SU-DHL-6 (cell line): Measurements from ENCODE around the gene UBE3C.
A peak's percentile ranks its signal among the peaks of the same experiment; 100 is the strongest.

Experiments
- H2AFZ ChIP-seq: fragments of 200-600 bp; sonication (generic); 2 replicates; pipeline ENCODE4 v1.6.1; 2014; ENCODE audit warnings: low read depth, mild to moderate bottlenecking, moderate library complexity, mixed read lengths, antibody characterized with exemption, low read length; ENCODE audit not compliant: severe bottlenecking
- H3F3A ChIP-seq: fragments of 200-600 bp; shearing (Covaris generic); 2 replicates; pipeline ENCODE4 v1.6.0; 2016; ENCODE audit warnings: antibody characterized with exemption, mild to moderate bottlenecking; ENCODE audit not compliant: insufficient read depth
- H3K27ac ChIP-seq: fragments of 200-600 bp; sonication (generic); 2 replicates; pipeline ENCODE4 v1.5.1; 2016; ENCODE audit warnings: low read depth, mild to moderate bottlenecking, low read length, moderate library complexity, mixed read lengths
- H3K27me3 ChIP-seq: fragments of 200-600 bp; sonication (generic), shearing (Covaris generic); 2 replicates; pipeline ENCODE4 v1.6.0; 2014; ENCODE audit warnings: mild to moderate bottlenecking, low read length
- H3K36me3 ChIP-seq: fragments of 200-600 bp; sonication (generic); 2 replicates; pipeline ENCODE4 v1.6.1; 2014; ENCODE audit warnings: mild to moderate bottlenecking, low read length, mixed read lengths
- H3K4me2 ChIP-seq: fragments of 300-600, 200-600 bp; shearing (Covaris generic), sonication (generic); 2 replicates; pipeline ENCODE4 v1.6.0; 2014; ENCODE audit warnings: low read length, low read depth, mild to moderate bottlenecking; ENCODE audit not compliant: poor library complexity, severe bottlenecking
- H3K4me3 ChIP-seq: fragments of 200-600 bp; sonication (generic); 2 replicates; pipeline ENCODE4 v1.5.1; 2014; ENCODE audit warnings: antibody characterized with exemption, low read length, mild to moderate bottlenecking, mixed read lengths; ENCODE audit not compliant: insufficient read depth, poor library complexity, severe bottlenecking
- H3K79me2 ChIP-seq: fragments of 200-600 bp; sonication (generic); 2 replicates; pipeline ENCODE4 v1.6.1; 2014; ENCODE audit warnings: mild to moderate bottlenecking, low read length, moderate library complexity; ENCODE audit not compliant: insufficient read depth
- H3K9ac ChIP-seq: fragments of 200-600 bp; sonication (generic); 2 replicates; pipeline ENCODE4 v1.7.0; 2014; ENCODE audit warnings: mild to moderate bottlenecking, low read length
- H3K9me2 ChIP-seq: fragments of 200-600 bp; sonication (generic); replicated peaks from 2 replicates; pipeline ENCODE4 v1.6.1; 2014; ENCODE audit warnings: low read length; ENCODE audit not compliant: insufficient read depth
- H3K9me3 ChIP-seq: fragments of 200-600 bp; sonication (generic); 2 replicates; pipeline ENCODE4 v1.6.1; 2014; ENCODE audit warnings: low read length, mixed read lengths; ENCODE audit not compliant: insufficient read depth
- H4K20me1 ChIP-seq: fragments of 200-600 bp; sonication (generic); 2 replicates; pipeline ENCODE4 v1.6.1; 2014; ENCODE audit warnings: low read depth, mild to moderate bottlenecking, antibody characterized with exemption, low read length, moderate library complexity, mixed read lengths
- EZH2phosphoT487 ChIP-seq: fragments of 200-600 bp; sonication (generic), shearing (Covaris generic); conservative IDR thresholded peaks from 2 replicates; pipeline ENCODE4 v1.6.1; 2018; ENCODE audit warnings: mild to moderate bottlenecking, antibody characterized with exemption, low read length, moderate library complexity, mixed read lengths
- TF ChIP-seq, protein P1 (sequence below): fragments of 200-600 bp; sonication (generic); IDR thresholded peaks from one replicate; pipeline ENCODE4 v1.5.1; 2017; ENCODE audit warnings: antibody characterized with exemption, mild to moderate bottlenecking, low read length, moderate library complexity; ENCODE audit not compliant: insufficient read depth, poor library complexity, severe bottlenecking

Gene UBE3C

DNA sequence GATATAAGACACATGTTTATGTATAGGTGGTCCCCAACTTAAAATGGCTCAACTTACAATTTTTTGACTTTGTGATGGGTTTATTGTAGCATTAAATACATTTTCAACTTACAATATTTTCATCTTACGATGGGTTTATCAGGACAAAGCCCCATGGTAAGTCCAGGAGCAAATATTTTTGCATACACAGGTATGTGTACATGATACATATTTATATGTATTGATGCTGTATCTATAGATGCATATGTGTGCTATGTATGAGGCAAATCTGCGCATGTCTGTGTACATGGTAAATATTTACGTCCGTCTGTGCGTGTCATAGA, 664 bp upstream of the UBE3C start:
- Histone ChIP-seq H3K9ac (peak overlapping the region; percentile 38; the same call in 1 of the 2 replicates), H3K27me3 (no peaks in the 10 kb centered on the region), H3K27ac (peak overlapping the region; percentile 52), H3K4me3 (peak overlapping the region; percentile 46), H4K20me1 (peaks cover 4% of the 10 kb centered on the region; the same call in 1 of the 2 replicates), H3K9me3 (no peaks in the 10 kb centered on the region), H3K9me2 (no peaks in the 10 kb centered on the region), H2AFZ (peak overlapping the region; percentile 98), H3F3A (peaks cover 9% of the 10 kb centered on the region), H3K79me2 (peaks cover 40% of the 10 kb centered on the region), H3K36me3 (no peaks in the 10 kb centered on the region), H3K4me2 (peak overlapping the region; percentile 52)
- TF ChIP-seq, protein P1, sequence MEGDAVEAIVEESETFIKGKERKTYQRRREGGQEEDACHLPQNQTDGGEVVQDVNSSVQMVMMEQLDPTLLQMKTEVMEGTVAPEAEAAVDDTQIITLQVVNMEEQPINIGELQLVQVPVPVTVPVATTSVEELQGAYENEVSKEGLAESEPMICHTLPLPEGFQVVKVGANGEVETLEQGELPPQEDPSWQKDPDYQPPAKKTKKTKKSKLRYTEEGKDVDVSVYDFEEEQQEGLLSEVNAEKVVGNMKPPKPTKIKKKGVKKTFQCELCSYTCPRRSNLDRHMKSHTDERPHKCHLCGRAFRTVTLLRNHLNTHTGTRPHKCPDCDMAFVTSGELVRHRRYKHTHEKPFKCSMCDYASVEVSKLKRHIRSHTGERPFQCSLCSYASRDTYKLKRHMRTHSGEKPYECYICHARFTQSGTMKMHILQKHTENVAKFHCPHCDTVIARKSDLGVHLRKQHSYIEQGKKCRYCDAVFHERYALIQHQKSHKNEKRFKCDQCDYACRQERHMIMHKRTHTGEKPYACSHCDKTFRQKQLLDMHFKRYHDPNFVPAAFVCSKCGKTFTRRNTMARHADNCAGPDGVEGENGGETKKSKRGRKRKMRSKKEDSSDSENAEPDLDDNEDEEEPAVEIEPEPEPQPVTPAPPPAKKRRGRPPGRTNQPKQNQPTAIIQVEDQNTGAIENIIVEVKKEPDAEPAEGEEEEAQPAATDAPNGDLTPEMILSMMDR: no peak
- TF ChIP-seq EZH2phosphoT487: no peak

DNA sequence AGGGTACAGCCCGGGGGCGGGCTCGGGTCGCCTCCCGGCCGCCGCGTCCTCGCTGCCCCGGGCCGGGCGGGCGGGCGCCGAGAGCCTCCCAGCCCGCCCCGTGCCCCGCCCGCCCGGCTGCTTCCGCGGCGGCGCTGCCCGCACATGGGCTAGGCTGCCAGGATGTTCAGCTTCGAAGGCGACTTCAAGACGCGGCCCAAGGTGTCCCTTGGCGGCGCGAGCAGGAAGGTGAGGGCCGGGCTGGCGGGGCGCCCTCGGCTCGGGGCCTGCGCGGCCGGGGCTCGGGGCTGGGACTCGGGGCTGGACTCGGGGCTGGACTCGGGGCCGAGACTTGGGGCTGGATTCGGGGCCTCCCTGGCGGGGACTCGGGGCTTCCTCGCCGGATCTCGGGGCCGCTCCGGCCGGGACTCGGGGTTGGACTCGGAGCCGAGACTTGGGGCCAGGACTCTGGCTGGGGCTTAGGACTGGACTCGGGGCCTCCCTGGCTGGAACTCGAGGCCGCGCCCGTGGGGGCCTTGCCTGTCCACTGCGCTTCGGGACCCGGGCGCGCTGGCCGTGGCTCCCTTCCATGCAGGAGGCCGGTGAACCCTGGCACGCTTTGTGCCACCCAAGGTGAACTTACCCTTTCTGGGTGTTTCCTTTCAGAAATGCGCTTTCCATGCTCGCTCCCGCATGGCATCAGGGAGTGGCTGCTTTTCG, 534 bp downstream of the UBE3C start:
- TF ChIP-seq, protein P1: no peak
- no peak for TF ChIP-seq EZH2phosphoT487
- no peaks in the 10 kb centered on the region for H3K9me3 ChIP-seq
- H3F3A ChIP-seq: peaks cover 9% of the 10 kb centered on the region
- H3K27ac ChIP-seq: peak overlapping the region; percentile 76
- H3K36me3 ChIP-seq: no peaks in the 10 kb centered on the region
- H3K9ac ChIP-seq: peak overlapping the region; percentile 92
- no peaks in the 10 kb centered on the region for H3K9me2 ChIP-seq
- peaks cover 4% of the 10 kb centered on the region; the same call in 1 of the 2 replicates for H4K20me1 ChIP-seq
- H2AFZ ChIP-seq: peak overlapping the region; percentile 44
- peaks cover 52% of the 10 kb centered on the region for H3K79me2 ChIP-seq
- peak overlapping the region; percentile 53 for H3K4me2 ChIP-seq
- peak overlapping the region; percentile 75 for H3K4me3 ChIP-seq
- no peaks in the 10 kb centered on the region for H3K27me3 ChIP-seq

DNA sequence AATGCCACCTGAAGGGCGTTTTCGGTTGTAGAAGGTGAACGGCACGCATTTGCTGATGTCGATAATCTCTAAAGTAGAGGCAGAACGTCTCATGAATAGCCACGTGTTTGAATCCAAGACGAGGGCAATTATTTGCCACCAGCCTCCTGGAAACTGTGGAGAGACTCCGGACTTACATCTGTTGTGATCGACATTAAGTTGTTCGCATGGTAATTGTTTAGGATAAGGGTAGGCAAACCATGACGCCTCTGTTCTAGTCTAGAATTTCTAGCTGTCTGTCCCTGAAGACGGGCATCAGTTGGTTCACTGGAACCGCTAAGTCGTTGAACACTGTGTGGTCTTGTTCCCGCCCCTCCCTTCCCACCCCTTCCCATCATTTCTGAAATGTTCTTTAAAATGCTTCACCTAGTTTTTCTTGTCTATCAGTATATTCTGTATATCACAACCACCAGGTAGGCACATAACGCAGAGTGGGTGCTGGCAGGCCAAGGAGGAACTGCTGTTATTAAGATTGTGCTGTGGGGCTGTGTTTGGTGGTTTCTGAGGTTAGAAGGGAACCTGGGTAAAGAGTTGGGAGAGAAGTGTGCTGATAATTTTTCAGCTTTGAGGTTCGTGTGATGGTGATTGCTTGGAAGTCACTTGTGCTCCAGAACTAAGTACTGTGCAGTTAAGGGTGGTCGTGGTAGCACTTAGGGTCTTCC, 1.2 kb downstream of the UBE3C start:
- H2AFZ ChIP-seq: no peak overlapping the region
- peak overlapping the region; percentile 75 for H3K4me3 ChIP-seq
- H3K79me2 ChIP-seq: peaks cover 59% of the 10 kb centered on the region
- TF ChIP-seq EZH2phosphoT487: no peak
- TF ChIP-seq, protein P1: no peak
- H3K27ac ChIP-seq: peak overlapping the region; percentile 76; the same call in 1 of the 2 replicates
- H3K9me2 ChIP-seq: no peaks in the 10 kb centered on the region
- H3K9me3 ChIP-seq: no peaks in the 10 kb centered on the region
- peak overlapping the region; percentile 92 for H3K9ac ChIP-seq
- no peaks in the 10 kb centered on the region for H3K27me3 ChIP-seq
- H4K20me1 ChIP-seq: peaks cover 4% of the 10 kb centered on the region; the same call in 1 of the 2 replicates
- H3K4me2 ChIP-seq: peak overlapping the region; percentile 53
- H3F3A ChIP-seq: peaks cover 9% of the 10 kb centered on the region
- H3K36me3 ChIP-seq: no peaks in the 10 kb centered on the region
